ENCODE results near the gene C1orf94.

- TF ChIP-seq MXI1 (conservative IDR thresholded peaks at IDR 0.05; ENCODE audit: poor library complexity, severe bottlenecking) (no peak), CTCF (IDR thresholded peaks at IDR 0.05; ENCODE audit: poor library complexity, severe bottlenecking) (no peak), EZH2 (IDR thresholded peaks at IDR 0.05; ENCODE audit: borderline replicate concordance, insufficient read depth, low read length, poor library complexity, severe bottlenecking) (no peak)
Observed at GRCh38 chr1:34190692-34191091, 14.0 kb downstream of the C1orf94 start.

Data from neural cell (in vitro differentiated cells).